Endothelial cell of umbilical vein (primary cell): ENCODE results near the gene CD74. TPM values are rescaled to one million over a fixed set of nuclear protein-coding genes. Genes with fewer than 3 reads are reported as not detected.

ENCODE experiments used
- BruUV-seq: library from RNA; stranded (reverse); fragments of 400-500 nt; replicated peaks from 2 replicates; lab custom pipeline; 2021; lab: Mats Ljungman, UMichigan
- CTCF ChIA-PET: fragments of 300-600, 350-600 bp; sonication (Branson Sonifier 250); formaldehyde crosslinking; loops from one replicate; lab custom pipeline; 2021; ENCODE audit warnings: antibody characterized with exemption, inconsistent platforms; lab: Charles Lee
- POLR2A ChIA-PET: fragments of 300-600, 350-600 bp; sonication (Branson Sonifier 250); formaldehyde crosslinking; loops from one replicate; lab custom pipeline; 2021; ENCODE audit warnings: antibody characterized with exemption, inconsistent platforms; lab: Charles Lee
- DNase-seq: peaks from one replicate; pipeline ENCODE4 v3.0.0-alpha.2; 2011; ENCODE audit warnings: low read depth, low spot score
- FAIRE-seq: peaks from 2 replicates; lab custom pipeline; 2011; peaks lifted over from hg19 to GRCh38; lab: Jason Lieb, UNC
- H2AFZ ChIP-seq: 2 replicates; pipeline ENCODE4 v1.6.0; 2012; ENCODE audit warnings: low read depth, low read length, control low read depth, inconsistent platforms
- H3K27ac ChIP-seq: 2 replicates; pipeline ENCODE4 v1.5.1; 2011; ENCODE audit warnings: low read depth, mild to moderate bottlenecking, control low read depth, low read length, moderate library complexity; ENCODE audit not compliant: insufficient read depth
- H3K27me3 ChIP-seq, 2 experiments: 2 replicates each; pipeline versions ENCODE4 v1.6.0 to v1.6.1; 2011; ENCODE audit warnings: low read length in 2 of 2, mixed read lengths in 1 of 2; ENCODE audit not compliant: control insufficient read depth in 2 of 2, insufficient read depth in 2 of 2
- H3K36me3 ChIP-seq, 2 experiments: 2 replicates in 1 of 2; 3 replicates in 1 of 2; pipeline ENCODE4 v1.5.1; 2011; ENCODE audit warnings: low read length in 2 of 2, mild to moderate bottlenecking in 1 of 2, moderate library complexity in 1 of 2; ENCODE audit not compliant: control insufficient read depth in 2 of 2, insufficient read depth in 2 of 2; ENCODE audit errors: extremely low read depth in 1 of 2
- H3K4me1 ChIP-seq: 3 replicates; pipeline ENCODE4 v1.5.1; 2011; ENCODE audit warnings: mild to moderate bottlenecking, low read length; ENCODE audit not compliant: control insufficient read depth, insufficient read depth; ENCODE audit errors: extremely low read depth
- H3K4me2 ChIP-seq: 2 replicates; pipeline ENCODE4 v1.6.1; 2011; ENCODE audit warnings: low read length, control low read depth, mixed read lengths; ENCODE audit not compliant: insufficient read depth
- H3K4me3 ChIP-seq, 3 experiments: fragments of 200-600 bp in 1 of 3; sonication (generic), shearing (Covaris generic) in 1 of 3; replicated peaks in 1 of 3; 2 replicates each; pipeline ENCODE4 v1.5.1; 2011 to 2016; ENCODE audit warnings: control low read depth in 3 of 3, low read length in 3 of 3, mild to moderate bottlenecking in 2 of 3, inconsistent platforms in 1 of 3, low read depth in 1 of 3, moderate library complexity in 1 of 3; ENCODE audit not compliant: insufficient read depth in 1 of 3
- H3K79me2 ChIP-seq: 2 replicates; pipeline ENCODE4 v1.6.0; 2012; ENCODE audit warnings: low read length, inconsistent platforms; ENCODE audit not compliant: control insufficient read depth, insufficient read depth
- H3K9ac ChIP-seq: replicated peaks from 2 replicates; pipeline ENCODE3; 2011; ENCODE audit warnings: low read length, control low read depth; ENCODE audit not compliant: insufficient read depth; ENCODE audit errors: extremely low read depth
- H3K9me1 ChIP-seq: replicated peaks from 3 replicates; pipeline ENCODE4 v1.6.0; 2011; ENCODE audit warnings: mild to moderate bottlenecking, low read length; ENCODE audit not compliant: control insufficient read depth, insufficient read depth; ENCODE audit errors: extremely low read depth
- H3K9me3 ChIP-seq: replicated peaks from 2 replicates; pipeline ENCODE4 v1.5.1; 2012; ENCODE audit warnings: low read length, inconsistent platforms; ENCODE audit not compliant: control insufficient read depth, insufficient read depth
- H4K20me1 ChIP-seq: replicated peaks from 2 replicates; pipeline ENCODE3; 2011; ENCODE audit warnings: mild to moderate bottlenecking, low read length; ENCODE audit not compliant: control insufficient read depth, insufficient read depth; ENCODE audit errors: extremely low read depth
- EZH2 ChIP-seq: IDR thresholded peaks from 2 replicates; pipeline ENCODE4 v1.6.1; 2012; ENCODE audit warnings: borderline replicate concordance, low read depth, mild to moderate bottlenecking, moderate library complexity, low read length, inconsistent platforms; ENCODE audit not compliant: severe bottlenecking
- FOS ChIP-seq: IDR thresholded peaks from 2 replicates; pipeline ENCODE4 v1.6.1; 2011; ENCODE audit warnings: mild to moderate bottlenecking, low read length, moderate library complexity, borderline replicate concordance; ENCODE audit not compliant: insufficient read depth
- GATA2 ChIP-seq: IDR thresholded peaks from 2 replicates; pipeline ENCODE4 v1.7.0; 2011; ENCODE audit warnings: low read depth, mild to moderate bottlenecking, moderate library complexity, mixed read lengths, low read length; ENCODE audit not compliant: insufficient read length, insufficient read depth
- JUN ChIP-seq: IDR thresholded peaks from 2 replicates; pipeline ENCODE4 v1.6.1; 2011; ENCODE audit warnings: borderline replicate concordance, low read depth; ENCODE audit not compliant: insufficient read length, insufficient read depth
- MAX ChIP-seq: IDR thresholded peaks from 2 replicates; pipeline ENCODE4 v1.6.1; 2011; ENCODE audit not compliant: insufficient read depth, insufficient read length
- MYC ChIP-seq: IDR thresholded peaks from one replicate; pipeline ENCODE4 v1.6.1; 2011; ENCODE audit warnings: mild to moderate bottlenecking, low read depth, low read length
- POLR2A ChIP-seq: IDR thresholded peaks from 2 replicates; pipeline ENCODE4 v1.6.1; 2012; ENCODE audit warnings: low read depth, mild to moderate bottlenecking, control low read depth, low read length
- POLR2AphosphoS5 ChIP-seq: IDR thresholded peaks from 2 replicates; pipeline ENCODE4 v1.6.1; 2012; ENCODE audit warnings: low read depth, mild to moderate bottlenecking, control low read depth, low read length, moderate library complexity; ENCODE audit not compliant: insufficient read depth
- dilution Hi-C: fragments of 300-500 bp; cut with MboI; formaldehyde crosslinking; loops from one replicate; pipeline ENCODE4 v1.15.0; 2019; ENCODE audit warnings: low sequenced_read_pairs; ENCODE audit not compliant: extremely low pct_ligation_motif_present
- intact Hi-C: fragments of 100-400 bp; cut with micrococcal nuclease; formaldehyde crosslinking; loops from one replicate; pipeline ENCODE4 v1.10.0; 2022
- polyA plus RNA-seq, 4 experiments: library from polyadenylated mRNA; depleted of rRNA in 3 of 4; stranded (reverse) in 3 of 4; unstranded in 1 of 4; fragments of >200 nt; gene quantifications; 2 replicates each; pipeline versions ENCODE4 v1.2.1 to v1.2.3, GENCODE V29; 2011 to 2012; ENCODE audit warnings: missing spikeins in 1 of 4
- total RNA-seq: library from RNA; stranded (reverse); gene quantifications from 2 replicates; pipeline ENCODE4 v1.2.3, GENCODE V29; 2021
- TF ChIP-seq, protein P1 (sequence below), 2 donors: IDR thresholded peaks; 1 replicate in 1 of 2; 2 replicates in 1 of 2; pipeline ENCODE4 v1.5.1; 2011; ENCODE audit warnings: low read length in 2 of 2, mild to moderate bottlenecking in 2 of 2, moderate library complexity in 2 of 2, control low read depth in 1 of 2, inconsistent platforms in 1 of 2, low read depth in 1 of 2; ENCODE audit not compliant: insufficient read depth in 1 of 2; ENCODE audit errors: extremely low read depth in 1 of 2

Gene CD74
- total and polyA plus RNA-seq, 2 donors (not counting 3 experiments of a cell fraction or from before 2014, with no cell fraction given) = 0.62 to 1.3 TPM

- no peaks in the 10 kb centered on the region for H3K4me1 ChIP-seq
- dilution Hi-C loops = no loop called here
- intact Hi-C loops = no loop called here
- H3K79me2 ChIP-seq = no peaks in the 10 kb centered on the region
- POLR2A ChIA-PET = no interaction called here
- H4K20me1 ChIP-seq = no peaks in the 10 kb centered on the region
- no peak overlapping the region for H3K4me3 ChIP-seq
- H3K9me3 ChIP-seq = no peaks in the 10 kb centered on the region
- no TSS peak for BruUV-seq
- H3K36me3 ChIP-seq = peaks cover 11 to 47% of the 10 kb centered on the region in 2 experiments
- no peak for TF ChIP-seq JUN
- no peak for TF ChIP-seq EZH2
- no peak for TF ChIP-seq FOS
- TF ChIP-seq POLR2A = no peak
- TF ChIP-seq, protein P1, sequence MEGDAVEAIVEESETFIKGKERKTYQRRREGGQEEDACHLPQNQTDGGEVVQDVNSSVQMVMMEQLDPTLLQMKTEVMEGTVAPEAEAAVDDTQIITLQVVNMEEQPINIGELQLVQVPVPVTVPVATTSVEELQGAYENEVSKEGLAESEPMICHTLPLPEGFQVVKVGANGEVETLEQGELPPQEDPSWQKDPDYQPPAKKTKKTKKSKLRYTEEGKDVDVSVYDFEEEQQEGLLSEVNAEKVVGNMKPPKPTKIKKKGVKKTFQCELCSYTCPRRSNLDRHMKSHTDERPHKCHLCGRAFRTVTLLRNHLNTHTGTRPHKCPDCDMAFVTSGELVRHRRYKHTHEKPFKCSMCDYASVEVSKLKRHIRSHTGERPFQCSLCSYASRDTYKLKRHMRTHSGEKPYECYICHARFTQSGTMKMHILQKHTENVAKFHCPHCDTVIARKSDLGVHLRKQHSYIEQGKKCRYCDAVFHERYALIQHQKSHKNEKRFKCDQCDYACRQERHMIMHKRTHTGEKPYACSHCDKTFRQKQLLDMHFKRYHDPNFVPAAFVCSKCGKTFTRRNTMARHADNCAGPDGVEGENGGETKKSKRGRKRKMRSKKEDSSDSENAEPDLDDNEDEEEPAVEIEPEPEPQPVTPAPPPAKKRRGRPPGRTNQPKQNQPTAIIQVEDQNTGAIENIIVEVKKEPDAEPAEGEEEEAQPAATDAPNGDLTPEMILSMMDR (IDR thresholded peaks at IDR 0.05; ENCODE audit: extremely low read depth in 1 of 2, insufficient read depth in 1 of 2, low read depth in 1 of 2, low read length in 2 of 2) = no peak
- no peak for TF ChIP-seq GATA2
- no peak for TF ChIP-seq MAX
- no peak for TF ChIP-seq MYC
- TF ChIP-seq POLR2AphosphoS5 = no peak
- H3K27me3 ChIP-seq = no peaks in the 10 kb centered on the region
- no peak overlapping the region for H3K9ac ChIP-seq
- no peak overlapping the region for H2AFZ ChIP-seq
- H3K4me2 ChIP-seq = no peak overlapping the region
- H3K9me1 ChIP-seq = no peaks in the 10 kb centered on the region
- H3K27ac ChIP-seq = no peak overlapping the region
- DNase-seq (no peak), FAIRE-seq (no peak)
- CTCF ChIA-PET = interaction anchor here (0.8 kb wide), 1 partner anchor 18 kb away, joined by 3 read pairs; no protein-coding TSS in a partner anchor
Observed at GRCh38 chr5:150368526-150368925, 44.2 kb downstream of the CD74 start.
